ENCODE results near the gene PARD6B.
"Not testable (repeated sequence)": the region's sequence is repeated elsewhere in the genome, so short reads cannot be mapped to it uniquely, and the experiment has no call there.

PARD6B gene

GRCh38 chr20:50799890-50800550, 68.6 kb downstream of the PARD6B start:
- no peak for DNase-seq (ENCODE audit: low read depth in 2 of 2)

GRCh38 chr20:50800986-50801746, 69.8 kb downstream of the PARD6B start:
- DNase-seq (ENCODE audit: low read depth in 2 of 2) = not testable (repeated sequence)

- DNase-seq (ENCODE audit: low read depth in 2 of 2) = no peak
Measured at GRCh38 chr20:50801747-50802125, 70.4 kb downstream of the PARD6B start.

- no peak for DNase-seq (ENCODE audit: low read depth in 2 of 2)
Measured at GRCh38 chr20:50802289-50802688, 70.9 kb downstream of the PARD6B start.

- DNase-seq (ENCODE audit: low read depth in 2 of 2) = no peak
Measured at GRCh38 chr20:50804437-50805348, 73.3 kb downstream of the PARD6B start.

- DNase-seq (ENCODE audit: low read depth in 2 of 2) = no peak
Measured at GRCh38 chr20:50805349-50805684, 73.9 kb downstream of the PARD6B start.

GRCh38 chr20:50806126-50806768, 74.9 kb downstream of the PARD6B start:
- DNase-seq (ENCODE audit: low read depth in 2 of 2) = no peak
